Measurements from ENCODE around the gene IRF8.

GRCh38 chr16:85869206-85869605 lies 29.8 kb upstream of the IRF8 start:
- TF ChIP-seq CTCF (IDR thresholded peaks at IDR 0.05 in 4 of 5, conservative IDR thresholded peaks at IDR 0.05 in 1 of 5) (no peak), POLR2A (IDR thresholded peaks at IDR 0.05) (no peak)

Measured in gastrocnemius medialis (tissue), 4 donors.